ENCODE data around the gene OR11H6.
"Not testable (repeated sequence)": the region's sequence is repeated elsewhere in the genome, so short reads cannot be mapped to it uniquely, and the experiment has no call there.

- TF ChIP-seq CTCF (conservative IDR thresholded peaks at IDR 0.05; ENCODE audit: low read length); EZH2phosphoT487 (IDR thresholded peaks at IDR 0.05; ENCODE audit: borderline replicate concordance, low read depth, low read length): not testable (repeated sequence)
Measured at GRCh38 chr14:20235415-20235814, 11.9 kb downstream of the OR11H6 start.
